Measurements from ENCODE around the gene STOM. TPM values are rescaled to one million over a fixed set of nuclear protein-coding genes. Genes with fewer than 3 reads are reported as not detected.

Gene STOM
- total and polyA plus RNA-seq, 2 donors from 2014 or later = 165 to 229 TPM

Other genes with a start within 250 kb of the STOM start
- 78.6 TPM for gene RAB14, start 168.4 kb downstream of the STOM start, total RNA-seq
- gene RAB14, start 168.4 kb downstream of the STOM start, polyA plus RNA-seq (ENCODE audit: insufficient read depth, low read depth, low replicate concordance) = 48.0 TPM
- 511 TPM for gene GSN, start 102.1 kb downstream of the STOM start, total RNA-seq
- 235 TPM for gene GSN, start 102.1 kb downstream of the STOM start, polyA plus RNA-seq (ENCODE audit: insufficient read depth, low read depth, low replicate concordance)
- 11.0 TPM for gene GGTA1, start 129.6 kb upstream of the STOM start, total RNA-seq
- 6.8 TPM for gene GGTA1, start 129.6 kb upstream of the STOM start, polyA plus RNA-seq (ENCODE audit: insufficient read depth, low read depth, low replicate concordance)